ENCODE results near the gene DNAI7. TPM values are rescaled to one million over a fixed set of nuclear protein-coding genes. Genes with fewer than 3 reads are reported as not detected.

DNAI7 gene
- total and polyA plus RNA-seq, 2 of the 13 experiments (the other 11 are each of a cell fraction or from before 2014, with no cell fraction given): 0.04 to 0.25 TPM

DNA sequence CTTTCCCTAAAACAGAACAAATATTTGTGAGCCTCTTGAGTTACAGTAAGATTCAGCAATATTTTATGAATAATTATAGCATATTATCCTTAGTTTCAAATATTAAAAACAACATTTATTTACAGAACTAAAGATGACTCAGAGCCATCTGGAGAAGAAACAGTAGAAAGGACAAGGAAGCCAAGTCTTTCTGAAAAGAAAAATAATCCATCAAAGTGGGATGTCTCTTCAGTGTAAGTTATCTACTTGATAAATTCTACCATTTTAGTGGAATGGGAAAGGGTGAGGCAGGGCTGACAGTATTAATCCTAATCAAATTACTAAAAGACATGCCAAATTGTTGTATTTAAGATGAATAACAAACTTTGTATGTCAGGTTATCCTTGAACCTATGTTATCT, 88.1 kb downstream of the DNAI7 start:
- Histone ChIP-seq H3K9me3 (ENCODE audit: low read length) (no peaks in the 10 kb centered on the region), H3K27me3 (ENCODE audit: control insufficient read depth in 1 of 2, insufficient read depth in 2 of 2, low read length in 2 of 2) (no peaks in the 10 kb centered on the region), H3K27ac (ENCODE audit: extremely low read length, insufficient read depth, low read length) (no peak overlapping the region), H3K4me3 (replicated peaks in 1 of 3; ENCODE audit: insufficient read depth in 1 of 3, low read depth in 2 of 3, low read length in 3 of 3) (no peak overlapping the region), H2AFZ (ENCODE audit: low read length) (no peak overlapping the region), H3K4me2 (ENCODE audit: low read depth, low read length) (no peak overlapping the region), H4K20me1 (ENCODE audit: insufficient read depth, low read length) (no peaks in the 10 kb centered on the region), H3K79me2 (ENCODE audit: insufficient read depth, low read length) (no peaks in the 10 kb centered on the region), H3K36me3 (replicated peaks in 1 of 2; ENCODE audit: control insufficient read depth in 1 of 2, insufficient read depth in 2 of 2, low read length in 2 of 2) (no peaks in the 10 kb centered on the region), H3K4me1 (ENCODE audit: insufficient read depth, low read length) (no peaks in the 10 kb centered on the region), H3K9ac (ENCODE audit: insufficient read depth, low read depth, low read length) (no peak overlapping the region)
- ChIA-PET POLR2A (no interaction called here), CTCF (ENCODE audit: low intra/inter-chr PET ratio, low total read pairs) (no interaction called here)
- intact Hi-C loops (cut with micrococcal nuclease; ENCODE audit: unreplicated experiment) (no loop called here), in situ Hi-C loops (cut with HindIII; ENCODE audit: extremely low pct_ligation_motif_present, low pct_unique_long_range_greater_than_20kb) (no loop called here)
- no TSS peak for BruUV-seq (replicated peaks)
- DNase-seq (ENCODE audit: low spot score) (no peak), FAIRE-seq (no peak), ATAC-seq (no peak)
- no peak for TF ChIP-seq ATF7-NPFF (CRISPR knock-in tag; IDR thresholded peaks at IDR 0.05; ENCODE audit: low read depth)
- no peak for TF ChIP-seq KDM5A (IDR thresholded peaks at IDR 0.05; ENCODE audit: borderline replicate concordance, low read length)
- TF ChIP-seq, protein P1, sequence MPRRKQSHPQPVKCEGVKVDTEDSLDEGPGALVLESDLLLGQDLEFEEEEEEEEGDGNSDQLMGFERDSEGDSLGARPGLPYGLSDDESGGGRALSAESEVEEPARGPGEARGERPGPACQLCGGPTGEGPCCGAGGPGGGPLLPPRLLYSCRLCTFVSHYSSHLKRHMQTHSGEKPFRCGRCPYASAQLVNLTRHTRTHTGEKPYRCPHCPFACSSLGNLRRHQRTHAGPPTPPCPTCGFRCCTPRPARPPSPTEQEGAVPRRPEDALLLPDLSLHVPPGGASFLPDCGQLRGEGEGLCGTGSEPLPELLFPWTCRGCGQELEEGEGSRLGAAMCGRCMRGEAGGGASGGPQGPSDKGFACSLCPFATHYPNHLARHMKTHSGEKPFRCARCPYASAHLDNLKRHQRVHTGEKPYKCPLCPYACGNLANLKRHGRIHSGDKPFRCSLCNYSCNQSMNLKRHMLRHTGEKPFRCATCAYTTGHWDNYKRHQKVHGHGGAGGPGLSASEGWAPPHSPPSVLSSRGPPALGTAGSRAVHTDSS (CRISPR knock-in tag; conservative IDR thresholded peaks at IDR 0.05): no peak
- TF ChIP-seq GTF2F1 (IDR thresholded peaks at IDR 0.05; ENCODE audit: low read length): no peak
- TF ChIP-seq JUN (CRISPR knock-in tag; IDR thresholded peaks at IDR 0.05): no peak
- TF ChIP-seq NFKB2 (CRISPR knock-in tag; IDR thresholded peaks at IDR 0.05; ENCODE audit: borderline replicate concordance): no peak
- TF ChIP-seq, protein P2, sequence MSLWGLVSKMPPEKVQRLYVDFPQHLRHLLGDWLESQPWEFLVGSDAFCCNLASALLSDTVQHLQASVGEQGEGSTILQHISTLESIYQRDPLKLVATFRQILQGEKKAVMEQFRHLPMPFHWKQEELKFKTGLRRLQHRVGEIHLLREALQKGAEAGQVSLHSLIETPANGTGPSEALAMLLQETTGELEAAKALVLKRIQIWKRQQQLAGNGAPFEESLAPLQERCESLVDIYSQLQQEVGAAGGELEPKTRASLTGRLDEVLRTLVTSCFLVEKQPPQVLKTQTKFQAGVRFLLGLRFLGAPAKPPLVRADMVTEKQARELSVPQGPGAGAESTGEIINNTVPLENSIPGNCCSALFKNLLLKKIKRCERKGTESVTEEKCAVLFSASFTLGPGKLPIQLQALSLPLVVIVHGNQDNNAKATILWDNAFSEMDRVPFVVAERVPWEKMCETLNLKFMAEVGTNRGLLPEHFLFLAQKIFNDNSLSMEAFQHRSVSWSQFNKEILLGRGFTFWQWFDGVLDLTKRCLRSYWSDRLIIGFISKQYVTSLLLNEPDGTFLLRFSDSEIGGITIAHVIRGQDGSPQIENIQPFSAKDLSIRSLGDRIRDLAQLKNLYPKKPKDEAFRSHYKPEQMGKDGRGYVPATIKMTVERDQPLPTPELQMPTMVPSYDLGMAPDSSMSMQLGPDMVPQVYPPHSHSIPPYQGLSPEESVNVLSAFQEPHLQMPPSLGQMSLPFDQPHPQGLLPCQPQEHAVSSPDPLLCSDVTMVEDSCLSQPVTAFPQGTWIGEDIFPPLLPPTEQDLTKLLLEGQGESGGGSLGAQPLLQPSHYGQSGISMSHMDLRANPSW (CRISPR knock-in tag; IDR thresholded peaks at IDR 0.05; ENCODE audit: borderline replicate concordance): no peak
- no peak for TF ChIP-seq TBX3 (IDR thresholded peaks at IDR 0.05; ENCODE audit: borderline replicate concordance)
- TF ChIP-seq ZFY (CRISPR knock-in tag; IDR thresholded peaks at IDR 0.05): no peak
- TF ChIP-seq HOXA5 (CRISPR knock-in tag; IDR thresholded peaks at IDR 0.05): no peak
- no peak for TF ChIP-seq PLRG1 (conservative IDR thresholded peaks at IDR 0.05)
